ENCODE data around the gene C4orf54.

DNA sequence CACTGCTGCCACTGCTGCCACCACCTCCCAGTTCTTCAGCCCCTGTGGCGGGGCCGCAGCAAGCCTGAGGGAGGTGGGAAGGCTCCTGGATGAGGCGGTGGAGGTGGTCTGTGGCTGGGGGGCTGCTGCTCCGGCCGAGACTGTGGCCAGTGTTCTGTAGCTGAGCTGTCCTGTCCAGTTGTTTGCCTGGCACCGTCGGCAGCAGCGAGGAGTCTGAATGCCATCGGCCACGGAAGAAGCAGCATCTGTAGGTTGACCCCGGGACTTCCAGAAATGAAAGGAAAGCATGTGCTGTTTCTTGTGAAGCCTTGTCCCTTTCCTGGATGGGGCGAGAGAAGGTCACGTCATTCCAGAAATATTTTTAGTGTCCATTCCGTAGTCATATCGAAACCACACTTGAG, 3.3 kb downstream of the C4orf54 start:
- TF ChIP-seq POLR2A (IDR thresholded peaks at IDR 0.05), result no peak
- TF ChIP-seq, protein P1, sequence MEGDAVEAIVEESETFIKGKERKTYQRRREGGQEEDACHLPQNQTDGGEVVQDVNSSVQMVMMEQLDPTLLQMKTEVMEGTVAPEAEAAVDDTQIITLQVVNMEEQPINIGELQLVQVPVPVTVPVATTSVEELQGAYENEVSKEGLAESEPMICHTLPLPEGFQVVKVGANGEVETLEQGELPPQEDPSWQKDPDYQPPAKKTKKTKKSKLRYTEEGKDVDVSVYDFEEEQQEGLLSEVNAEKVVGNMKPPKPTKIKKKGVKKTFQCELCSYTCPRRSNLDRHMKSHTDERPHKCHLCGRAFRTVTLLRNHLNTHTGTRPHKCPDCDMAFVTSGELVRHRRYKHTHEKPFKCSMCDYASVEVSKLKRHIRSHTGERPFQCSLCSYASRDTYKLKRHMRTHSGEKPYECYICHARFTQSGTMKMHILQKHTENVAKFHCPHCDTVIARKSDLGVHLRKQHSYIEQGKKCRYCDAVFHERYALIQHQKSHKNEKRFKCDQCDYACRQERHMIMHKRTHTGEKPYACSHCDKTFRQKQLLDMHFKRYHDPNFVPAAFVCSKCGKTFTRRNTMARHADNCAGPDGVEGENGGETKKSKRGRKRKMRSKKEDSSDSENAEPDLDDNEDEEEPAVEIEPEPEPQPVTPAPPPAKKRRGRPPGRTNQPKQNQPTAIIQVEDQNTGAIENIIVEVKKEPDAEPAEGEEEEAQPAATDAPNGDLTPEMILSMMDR (IDR thresholded peaks at IDR 0.05), result no peak

All from thyroid gland (tissue), 4 donors.